ENCODE measurements around the gene MEIOB.
"Not testable (repeated sequence)": the region's sequence is repeated elsewhere in the genome, so short reads cannot be mapped to it uniquely, and the experiment has no call there.

The MEIOB gene

DNA sequence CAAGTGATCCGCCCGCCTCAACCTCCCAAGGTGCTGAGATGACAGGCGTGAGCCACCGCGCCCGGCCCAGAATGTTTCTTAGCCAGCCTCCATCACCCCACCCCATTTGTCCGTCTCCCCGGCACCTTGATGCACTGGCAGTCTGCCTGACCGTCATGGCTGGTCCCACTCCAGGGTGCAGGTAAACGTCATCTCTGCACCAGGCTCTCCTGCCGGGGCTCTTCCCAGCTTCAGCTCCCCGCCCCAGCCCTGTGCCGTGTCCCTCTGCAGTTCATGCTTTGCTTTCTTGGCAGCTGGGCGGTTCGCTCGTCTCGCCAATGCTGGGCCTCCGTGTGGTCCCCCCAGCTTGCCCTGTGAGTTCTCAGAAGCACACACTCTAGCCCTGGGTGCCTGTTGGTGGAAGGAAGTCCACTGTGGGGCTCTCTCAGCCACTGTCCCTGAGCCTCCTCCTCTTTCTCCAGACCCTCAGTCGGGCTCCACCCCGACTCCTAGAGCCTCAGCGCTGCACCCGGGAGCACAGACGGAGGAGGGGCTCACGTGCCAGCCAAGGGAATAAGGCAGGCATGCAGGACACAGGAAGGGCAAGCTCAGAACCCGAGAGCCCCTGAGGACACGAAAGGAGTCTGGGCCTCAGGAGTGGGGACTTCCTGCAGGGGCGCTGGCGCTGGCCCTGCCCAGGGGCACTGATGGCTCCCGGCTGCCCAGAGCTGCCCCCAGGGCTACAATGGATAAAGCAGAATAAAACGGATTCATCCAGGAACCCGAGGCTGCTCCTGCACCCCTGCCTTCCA lies 34.3 kb upstream of the MEIOB start:
- no peak for DNase-seq (ENCODE audit: low read depth)

GRCh38 chr16:1903845-1904840 lies 32.2 kb upstream of the MEIOB start:
- TF ChIP-seq, protein P1, sequence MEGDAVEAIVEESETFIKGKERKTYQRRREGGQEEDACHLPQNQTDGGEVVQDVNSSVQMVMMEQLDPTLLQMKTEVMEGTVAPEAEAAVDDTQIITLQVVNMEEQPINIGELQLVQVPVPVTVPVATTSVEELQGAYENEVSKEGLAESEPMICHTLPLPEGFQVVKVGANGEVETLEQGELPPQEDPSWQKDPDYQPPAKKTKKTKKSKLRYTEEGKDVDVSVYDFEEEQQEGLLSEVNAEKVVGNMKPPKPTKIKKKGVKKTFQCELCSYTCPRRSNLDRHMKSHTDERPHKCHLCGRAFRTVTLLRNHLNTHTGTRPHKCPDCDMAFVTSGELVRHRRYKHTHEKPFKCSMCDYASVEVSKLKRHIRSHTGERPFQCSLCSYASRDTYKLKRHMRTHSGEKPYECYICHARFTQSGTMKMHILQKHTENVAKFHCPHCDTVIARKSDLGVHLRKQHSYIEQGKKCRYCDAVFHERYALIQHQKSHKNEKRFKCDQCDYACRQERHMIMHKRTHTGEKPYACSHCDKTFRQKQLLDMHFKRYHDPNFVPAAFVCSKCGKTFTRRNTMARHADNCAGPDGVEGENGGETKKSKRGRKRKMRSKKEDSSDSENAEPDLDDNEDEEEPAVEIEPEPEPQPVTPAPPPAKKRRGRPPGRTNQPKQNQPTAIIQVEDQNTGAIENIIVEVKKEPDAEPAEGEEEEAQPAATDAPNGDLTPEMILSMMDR (conservative IDR thresholded peaks at IDR 0.05; ENCODE audit: low read length) = no peak
- DNase-seq (ENCODE audit: low read depth) = peak; percentile 9
- H3K4me3 ChIP-seq (ENCODE audit: low read length) = no peak overlapping the region

More for the DNA sequence above, 34.3 kb upstream of the MEIOB start:
- TF ChIP-seq, protein P1 (conservative IDR thresholded peaks at IDR 0.05; ENCODE audit: low read length) = no peak
- no peak overlapping the region for H3K4me3 ChIP-seq (ENCODE audit: low read length)

DNA sequence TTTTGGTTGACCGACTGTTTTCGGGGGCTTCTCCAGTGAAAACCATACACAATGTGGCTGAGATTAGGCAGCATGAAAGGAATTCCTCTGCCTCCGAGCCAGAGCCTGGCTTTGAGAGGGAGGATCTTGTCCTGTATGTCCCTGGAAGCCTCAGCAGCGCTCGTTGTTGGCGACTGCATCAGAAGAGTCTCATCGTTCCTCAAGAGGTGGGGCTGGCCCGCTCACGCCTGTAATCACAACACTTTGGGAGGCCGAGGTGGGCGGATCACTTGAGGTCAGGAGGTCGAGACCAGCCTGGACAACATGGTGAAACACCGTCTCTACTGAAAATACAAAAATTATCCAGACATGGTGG lies 31.2 kb upstream of the MEIOB start:
- TF ChIP-seq, protein P1 (conservative IDR thresholded peaks at IDR 0.05; ENCODE audit: low read length) = no peak
- no peak overlapping the region for H3K4me3 ChIP-seq (ENCODE audit: low read length)
- no peak for DNase-seq (ENCODE audit: low read depth)

- DNase-seq (ENCODE audit: low read depth) = no peak
- TF ChIP-seq, protein P1 (conservative IDR thresholded peaks at IDR 0.05; ENCODE audit: low read length) = no peak
- no peak overlapping the region for H3K4me3 ChIP-seq (ENCODE audit: low read length)
Measured at GRCh38 chr16:1902547-1903219, 30.7 kb upstream of the MEIOB start.

GRCh38 chr16:1900452-1900774 lies 28.4 kb upstream of the MEIOB start:
- no peak for DNase-seq (ENCODE audit: low read depth)
- no peak overlapping the region for H3K4me3 ChIP-seq (ENCODE audit: low read length)
- TF ChIP-seq, protein P1 (conservative IDR thresholded peaks at IDR 0.05; ENCODE audit: low read length) = no peak

- no peak overlapping the region for H3K4me3 ChIP-seq (ENCODE audit: low read length)
- TF ChIP-seq, protein P1 (conservative IDR thresholded peaks at IDR 0.05; ENCODE audit: low read length) = no peak
- DNase-seq (ENCODE audit: low read depth) = no peak
Measured at GRCh38 chr16:1899641-1900451, 27.9 kb upstream of the MEIOB start.

DNA sequence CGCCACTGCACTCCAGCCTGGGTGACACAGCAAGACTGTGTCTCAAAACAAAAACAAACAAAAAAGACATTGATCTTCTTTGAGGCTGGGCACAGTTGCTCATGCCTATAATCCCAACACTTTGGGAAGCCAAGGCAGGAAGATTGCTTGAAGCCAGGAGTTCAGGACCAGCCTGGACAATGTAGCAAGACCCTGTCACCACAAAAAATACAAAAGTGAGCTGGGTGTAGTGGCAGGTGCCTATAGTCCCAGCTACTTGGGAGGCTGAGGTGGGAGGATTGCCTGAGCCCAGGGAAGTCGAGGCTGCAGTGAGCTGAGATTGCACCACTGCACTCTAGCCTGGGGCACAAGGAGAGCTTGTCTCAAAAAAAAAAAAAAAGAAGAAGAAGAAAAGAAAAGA lies 25.7 kb upstream of the MEIOB start:
- DNase-seq (ENCODE audit: low read depth); H3K4me3 ChIP-seq (ENCODE audit: low read length): not testable (repeated sequence)

Data from AG10803 (cell line).